GM12878 (cell line): ENCODE results near the gene IL34. TPM values are rescaled to one million over a fixed set of nuclear protein-coding genes. Genes with fewer than 3 reads are reported as not detected.

Experiments used
- ATAC-seq: fragments of 200-7000 bp; cut with Tn5 transposase; 3 replicates; pipeline ENCODE4 v1.9.1; 2020; ENCODE audit warnings: mild to moderate bottlenecking, moderate library complexity
- BruUV-seq: library from RNA; stranded (reverse); fragments of 400-500 nt; replicated peaks from 2 replicates; lab custom pipeline; 2021; lab: Mats Ljungman, UMichigan
- CTCF ChIA-PET: fragments of 300-600 bp; sonication (Branson Sonifier 250); formaldehyde crosslinking; extraction: SDS; loops from one replicate; lab custom pipeline; 2021; ENCODE audit warnings: inconsistent platforms; lab: Yijun Ruan, JAX
- POLR2A ChIA-PET: fragments of 350-600 bp; formaldehyde crosslinking; extraction: SDS; loops from one replicate; lab custom pipeline; 2021; ENCODE audit warnings: inconsistent platforms; lab: Charles Lee
- RAD21 ChIA-PET: fragments of 300-600 bp; sonication (Branson Sonifier 250); formaldehyde crosslinking; loops from one replicate; lab custom pipeline; 2023; ENCODE audit warnings: antibody characterized with exemption; ENCODE audit not compliant: unreplicated experiment; lab: Charles Lee
- SMC1A ChIA-PET: fragments of 300-600 bp; sonication (Branson Sonifier 250); formaldehyde crosslinking; loops from one replicate; lab custom pipeline; 2023; ENCODE audit not compliant: unreplicated experiment, uncharacterized antibody; lab: Charles Lee
- DNase-seq: peaks from one replicate; pipeline ENCODE4 v3.0.0-alpha.2; 2011; ENCODE audit warnings: low read depth, low spot score
- FAIRE-seq: peaks from 3 replicates; lab custom pipeline; 2011; peaks lifted over from hg19 to GRCh38; lab: Jason Lieb, UNC
- H2AFZ ChIP-seq: 2 replicates; pipeline ENCODE4 v1.6.0; 2011; ENCODE audit warnings: low read depth, low read length, control low read depth; ENCODE audit not compliant: control insufficient read depth
- H3K27ac ChIP-seq: 2 replicates; pipeline ENCODE4 v1.5.1; 2011; ENCODE audit warnings: control low read depth; ENCODE audit not compliant: control insufficient read depth, insufficient read depth
- H3K27me3 ChIP-seq, 2 experiments: replicated peaks in 1 of 2; 2 replicates each; pipeline versions ENCODE4 v1.6.0 to v1.6.1; 2011; ENCODE audit warnings: low read length in 1 of 2; ENCODE audit not compliant: control insufficient read depth in 2 of 2, insufficient read depth in 2 of 2
- H3K36me3 ChIP-seq, 2 experiments: 2 replicates each; pipeline ENCODE4 v1.5.1; 2011; ENCODE audit warnings: low read length in 1 of 2; ENCODE audit not compliant: control insufficient read depth in 2 of 2, insufficient read depth in 2 of 2
- H3K4me1 ChIP-seq: 2 replicates; pipeline ENCODE4 v1.6.1; 2011; ENCODE audit warnings: mild to moderate bottlenecking, low read length, moderate library complexity, mixed read lengths; ENCODE audit not compliant: control insufficient read depth, insufficient read depth
- H3K4me2 ChIP-seq: 2 replicates; pipeline ENCODE4 v1.6.0; 2011; ENCODE audit warnings: control low read depth; ENCODE audit not compliant: control insufficient read depth, insufficient read depth
- H3K4me3 ChIP-seq: fragments of 200-600 bp; sonication (generic); 2 replicates; pipeline ENCODE4 v1.5.1; 2016
- H3K79me2 ChIP-seq: 2 replicates; pipeline ENCODE4 v1.6.0; 2011; ENCODE audit warnings: low read length; ENCODE audit not compliant: control insufficient read depth, insufficient read depth
- H3K9ac ChIP-seq: 2 replicates; pipeline ENCODE4 v1.8.0; 2011; ENCODE audit warnings: low read length, control low read depth, mixed read lengths; ENCODE audit not compliant: control insufficient read depth, insufficient read depth
- H3K9me3 ChIP-seq: replicated peaks from 3 replicates; pipeline ENCODE4 v1.5.1; 2011; ENCODE audit warnings: mild to moderate bottlenecking, low read length; ENCODE audit not compliant: control insufficient read depth, insufficient read depth
- H4K20me1 ChIP-seq: 2 replicates; pipeline ENCODE4 v1.6.0; 2011; ENCODE audit not compliant: control insufficient read depth, insufficient read depth
- BMI1 ChIP-seq: fragments of 450-650 bp; IDR thresholded peaks from 2 replicates; pipeline ENCODE4 v1.6.1; 2016; ENCODE audit warnings: mild to moderate bottlenecking, moderate library complexity, borderline replicate concordance
- NR2F1 ChIP-seq: fragments of 450-650 bp; conservative IDR thresholded peaks from 2 replicates; pipeline ENCODE4 v1.6.1; 2017; ENCODE audit warnings: mild to moderate bottlenecking
- WGBS: methylation state at CpG from one replicate; pipeline ENCODE4 v1.1.6; 2016; ENCODE audit warnings: low lambda C conversion rate; ENCODE audit not compliant: insufficient replicate concordance, insufficient coverage; ENCODE audit errors: missing lambda C conversion rate; 5-methylcytosine and 5-hydroxymethylcytosine counted together
- in situ Hi-C: fragments of 300-500 bp; cut with MboI; formaldehyde crosslinking; loops from 9 replicates; pipeline ENCODE4 v1.14.3; 2018; ENCODE audit warnings: mixed read lengths
- intact Hi-C: fragments of 100-400 bp; cut with micrococcal nuclease; formaldehyde crosslinking; loops from one replicate; pipeline ENCODE4 v1.14.2; 2022; ENCODE audit not compliant: unreplicated experiment
- polyA plus RNA-seq, 11 experiments: library from polyadenylated mRNA; depleted of rRNA in 4 of 11; unstranded in 6 of 11; stranded (reverse) in 5 of 11; fragments of >200 nt; fragmentation: Nextera tagmentation in 4 of 11; fragmentation: Illumina TruSeq in 1 of 11; extraction: Ambion mirVana in 4 of 11; extraction: Trizol in 1 of 11; gene quantifications; 1 replicate in 1 of 11; 2 replicates in 10 of 11; pipeline versions ENCODE4 v1.2.1 to v1.2.3, GENCODE V29; 2011 to 2016; ENCODE audit warnings: inconsistent platforms in 2 of 11, missing spikeins in 2 of 11, low read depth in 1 of 11
- total RNA-seq, 4 experiments: library from RNA; depleted of rRNA in 3 of 4; stranded (reverse); fragments of >200 nt in 3 of 4; fragmentation: Illumina TruSeq in 1 of 4; extraction: Trizol in 1 of 4; gene quantifications; 2 replicates each; pipeline versions ENCODE4 v1.2.1 to v1.2.3, GENCODE V29; 2013 to 2021

Gene IL34
- total and polyA plus RNA-seq, 10 of the 15 experiments (the other 5 are each of a cell fraction or from before 2014, with no cell fraction given), result 0.27 to 0.40 TPM; not detected in 8

DNA sequence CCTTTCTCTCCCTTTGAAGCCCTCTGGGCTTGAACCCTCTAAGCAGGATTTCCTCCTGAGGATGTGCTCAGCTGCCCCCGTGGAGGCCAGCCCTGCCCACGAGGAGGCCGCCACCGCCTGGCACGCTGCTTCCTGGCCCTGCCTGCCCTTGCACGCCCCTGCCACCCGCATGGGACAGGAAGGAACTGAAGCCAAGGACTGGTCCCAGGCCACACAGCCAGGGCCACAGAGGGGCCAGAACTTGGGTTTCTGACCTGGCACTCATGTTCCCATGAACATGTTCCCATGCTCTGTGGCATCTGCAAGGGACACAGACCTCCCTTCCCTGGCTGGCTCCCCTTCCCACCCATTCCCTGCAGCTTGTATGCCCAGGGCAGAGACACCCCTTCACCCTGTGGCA, 63.6 kb downstream of the IL34 start:
- 90% methylated on average over 7 of the region's 7 CpGs for WGBS
- POLR2A ChIA-PET, result no interaction called here
- Histone ChIP-seq H3K79me2 (no peaks in the 10 kb centered on the region), H2AFZ (no peak overlapping the region), H3K4me3 (no peak overlapping the region), H3K27ac (no peak overlapping the region), H4K20me1 (no peaks in the 10 kb centered on the region), H3K4me1 (no peaks in the 10 kb centered on the region), H3K9me3 (no peaks in the 10 kb centered on the region), H3K9ac (no peak overlapping the region), H3K4me2 (no peak overlapping the region), H3K27me3 (no peaks in the 10 kb centered on the region), H3K36me3 (peaks cover 2 to 5% of the 10 kb centered on the region in 2 experiments; a peak in 2 of 4 replicates)
- BruUV-seq, result no TSS peak
- no peak for TF ChIP-seq BMI1
- no peak for TF ChIP-seq NR2F1
- FAIRE-seq, result no peak
- in situ Hi-C loops, result no loop called here
- intact Hi-C loops, result no loop called here
- CTCF ChIA-PET, result no interaction called here
- no peak for DNase-seq
- RAD21 ChIA-PET, result no interaction called here
- ATAC-seq, result no peak
- SMC1A ChIA-PET, result no interaction called here

Other genes starting within 250 kb of the IL34 start
- 40.2 and 43.7 TPM in 2 replicates for gene ST3GAL2, start 207.5 kb upstream of the IL34 start, total RNA-seq (2014; rRNA removed)
- gene ST3GAL2, start 207.5 kb upstream of the IL34 start, total RNA-seq (2014; rRNA removed; fragmentation: Illumina TruSeq; extraction: Trizol), result 22.7 and 28.4 TPM in 2 replicates
- gene ST3GAL2, start 207.5 kb upstream of the IL34 start, total RNA-seq (2021), result 61.7 and 66.7 TPM in 2 replicates
- gene ST3GAL2, start 207.5 kb upstream of the IL34 start, polyA plus RNA-seq (2011; rRNA removed), result 20.7 and 29.7 TPM in 2 replicates
- gene ST3GAL2, start 207.5 kb upstream of the IL34 start, polyA plus RNA-seq (2014; fragmentation: Illumina TruSeq; extraction: Trizol), result 4.9 and 15.5 TPM in 2 replicates
- 1 to 10 TPM in 1 of 2 experiments, under 1 TPM in 1; 0.95 to 1.4 TPM for gene ST3GAL2, start 207.5 kb upstream of the IL34 start, polyA plus RNA-seq (2014; fragmentation: Nextera tagmentation; extraction: Ambion mirVana)
- gene ST3GAL2, start 207.5 kb upstream of the IL34 start, polyA plus RNA-seq (2014; rRNA removed), result 39.5 and 49.8 TPM in 2 replicates
- 10 to 100 TPM; 10.5 to 23.4 TPM for gene ST3GAL2, start 207.5 kb upstream of the IL34 start, polyA plus RNA-seq (2016; fragmentation: Nextera tagmentation; extraction: Ambion mirVana)
- gene FCSK, start 192.0 kb upstream of the IL34 start, total RNA-seq (2014; rRNA removed), result 12.9 and 13.5 TPM in 2 replicates
- 5.0 and 5.4 TPM in 2 replicates for gene FCSK, start 192.0 kb upstream of the IL34 start, total RNA-seq (2014; rRNA removed; fragmentation: Illumina TruSeq; extraction: Trizol)
- 17.6 and 18.7 TPM in 2 replicates for gene FCSK, start 192.0 kb upstream of the IL34 start, total RNA-seq (2021)
- 5.1 and 9.5 TPM in 2 replicates for gene FCSK, start 192.0 kb upstream of the IL34 start, polyA plus RNA-seq (2011; rRNA removed)
- gene FCSK, start 192.0 kb upstream of the IL34 start, polyA plus RNA-seq (2014; fragmentation: Illumina TruSeq; extraction: Trizol), result 2.8 and 6.2 TPM in 2 replicates
- gene FCSK, start 192.0 kb upstream of the IL34 start, polyA plus RNA-seq (2014; fragmentation: Nextera tagmentation; extraction: Ambion mirVana), result 1 to 10 TPM in 1 of 2 experiments, under 1 TPM in 1; 0.60 to 1.5 TPM
- gene FCSK, start 192.0 kb upstream of the IL34 start, polyA plus RNA-seq (2014; rRNA removed), result 13.6 and 15.7 TPM in 2 replicates
- gene FCSK, start 192.0 kb upstream of the IL34 start, polyA plus RNA-seq (2016; fragmentation: Nextera tagmentation; extraction: Ambion mirVana), result 1 to 10 TPM; 5.8 to 8.5 TPM
- 32.0 and 33.9 TPM in 2 replicates for gene COG4, start 123.0 kb upstream of the IL34 start, total RNA-seq (2014; rRNA removed)
- 26.2 and 26.6 TPM in 2 replicates for gene COG4, start 123.0 kb upstream of the IL34 start, total RNA-seq (2014; rRNA removed; fragmentation: Illumina TruSeq; extraction: Trizol)
- gene COG4, start 123.0 kb upstream of the IL34 start, total RNA-seq (2021), result 39.0 and 51.5 TPM in 2 replicates
- gene COG4, start 123.0 kb upstream of the IL34 start, polyA plus RNA-seq (2011; rRNA removed), result 31.8 and 35.3 TPM in 2 replicates
- gene COG4, start 123.0 kb upstream of the IL34 start, polyA plus RNA-seq (2014; fragmentation: Illumina TruSeq; extraction: Trizol), result 22.3 and 25.0 TPM in 2 replicates
- gene COG4, start 123.0 kb upstream of the IL34 start, polyA plus RNA-seq (2014; fragmentation: Nextera tagmentation; extraction: Ambion mirVana), result 1 to 10 TPM; 7.0 to 8.9 TPM
- 32.0 and 32.2 TPM in 2 replicates for gene COG4, start 123.0 kb upstream of the IL34 start, polyA plus RNA-seq (2014; rRNA removed)
- 10 to 100 TPM; 56.4 to 57.7 TPM for gene COG4, start 123.0 kb upstream of the IL34 start, polyA plus RNA-seq (2016; fragmentation: Nextera tagmentation; extraction: Ambion mirVana)
- gene SF3B3, start 122.7 kb upstream of the IL34 start, total RNA-seq (2014; rRNA removed), result 200 and 224 TPM in 2 replicates
- gene SF3B3, start 122.7 kb upstream of the IL34 start, total RNA-seq (2014; rRNA removed; fragmentation: Illumina TruSeq; extraction: Trizol), result 172 and 195 TPM in 2 replicates
- gene SF3B3, start 122.7 kb upstream of the IL34 start, total RNA-seq (2021), result 416 and 453 TPM in 2 replicates
- gene SF3B3, start 122.7 kb upstream of the IL34 start, polyA plus RNA-seq (2011; rRNA removed), result 102 and 184 TPM in 2 replicates
- 349 and 362 TPM in 2 replicates for gene SF3B3, start 122.7 kb upstream of the IL34 start, polyA plus RNA-seq (2014; fragmentation: Illumina TruSeq; extraction: Trizol)
- 100 to 1,000 TPM; 151 to 206 TPM for gene SF3B3, start 122.7 kb upstream of the IL34 start, polyA plus RNA-seq (2014; fragmentation: Nextera tagmentation; extraction: Ambion mirVana)
- 134 and 139 TPM in 2 replicates for gene SF3B3, start 122.7 kb upstream of the IL34 start, polyA plus RNA-seq (2014; rRNA removed)
- gene SF3B3, start 122.7 kb upstream of the IL34 start, polyA plus RNA-seq (2016; fragmentation: Nextera tagmentation; extraction: Ambion mirVana), result 100 to 1,000 TPM; 431 to 432 TPM
- gene MTSS2, start 39.5 kb downstream of the IL34 start, total RNA-seq (2014; rRNA removed), result under 0.01 and 0.16 TPM in 2 replicates
- gene MTSS2, start 39.5 kb downstream of the IL34 start, total RNA-seq (2014; rRNA removed; fragmentation: Illumina TruSeq; extraction: Trizol), result 0.13 TPM in 1 of 2 replicates, not detected in the other
- 0.51 and 0.74 TPM in 2 replicates for gene MTSS2, start 39.5 kb downstream of the IL34 start, total RNA-seq (2021)
- 0.01 and 0.05 TPM in 2 replicates for gene MTSS2, start 39.5 kb downstream of the IL34 start, polyA plus RNA-seq (2011; rRNA removed)
- 0.03 and 0.25 TPM in 2 replicates for gene MTSS2, start 39.5 kb downstream of the IL34 start, polyA plus RNA-seq (2014; fragmentation: Illumina TruSeq; extraction: Trizol)
- not detected for gene MTSS2, start 39.5 kb downstream of the IL34 start, polyA plus RNA-seq (2014; fragmentation: Nextera tagmentation; extraction: Ambion mirVana)
- gene MTSS2, start 39.5 kb downstream of the IL34 start, polyA plus RNA-seq (2014; rRNA removed), result 0.11 and 0.14 TPM in 2 replicates
- not detected for gene MTSS2, start 39.5 kb downstream of the IL34 start, polyA plus RNA-seq (2016; fragmentation: Nextera tagmentation; extraction: Ambion mirVana)
- gene VAC14, start 154.6 kb downstream of the IL34 start, total RNA-seq (2014; rRNA removed), result 38.5 and 45.5 TPM in 2 replicates
- gene VAC14, start 154.6 kb downstream of the IL34 start, total RNA-seq (2014; rRNA removed; fragmentation: Illumina TruSeq; extraction: Trizol), result 15.8 and 16.4 TPM in 2 replicates
- 34.6 and 38.0 TPM in 2 replicates for gene VAC14, start 154.6 kb downstream of the IL34 start, total RNA-seq (2021)
- 6.4 and 13.2 TPM in 2 replicates for gene VAC14, start 154.6 kb downstream of the IL34 start, polyA plus RNA-seq (2011; rRNA removed)
- 10.4 and 22.3 TPM in 2 replicates for gene VAC14, start 154.6 kb downstream of the IL34 start, polyA plus RNA-seq (2014; fragmentation: Illumina TruSeq; extraction: Trizol)
- 1 to 10 TPM; 1.3 to 6.7 TPM for gene VAC14, start 154.6 kb downstream of the IL34 start, polyA plus RNA-seq (2014; fragmentation: Nextera tagmentation; extraction: Ambion mirVana)
- gene VAC14, start 154.6 kb downstream of the IL34 start, polyA plus RNA-seq (2014; rRNA removed), result 28.7 and 33.6 TPM in 2 replicates
- gene VAC14, start 154.6 kb downstream of the IL34 start, polyA plus RNA-seq (2016; fragmentation: Nextera tagmentation; extraction: Ambion mirVana), result 10 to 100 TPM; 35.4 to 45.2 TPM